Endothelial cell (in vitro differentiated cells): Measurements from ENCODE around the gene MAN2B2. TPM values are rescaled to one million over a fixed set of nuclear protein-coding genes. Genes with fewer than 3 reads are reported as not detected.

Experiments used
- DNase-seq: peaks from one replicate; pipeline ENCODE4 v3.0.0; 2021; ENCODE audit warnings: low spot score
- H3K27ac Mint-ChIP-seq: one replicate; pipeline ENCODE4 v1.8.0; 2021; ENCODE audit warnings: mixed read lengths, inconsistent platforms; ENCODE audit not compliant: unreplicated experiment
- H3K27me3 Mint-ChIP-seq: one replicate; pipeline ENCODE4 v1.8.0; 2021; ENCODE audit warnings: mild to moderate bottlenecking, moderate library complexity, mixed read lengths, inconsistent platforms; ENCODE audit not compliant: unreplicated experiment
- H3K36me3 Mint-ChIP-seq: one replicate; pipeline ENCODE4 v1.8.0; 2021; ENCODE audit warnings: mild to moderate bottlenecking, low read depth, mixed read lengths, inconsistent platforms; ENCODE audit not compliant: unreplicated experiment
- H3K4me1 Mint-ChIP-seq: one replicate; pipeline ENCODE4 v1.8.0; 2021; ENCODE audit warnings: mild to moderate bottlenecking, mixed read lengths, inconsistent platforms; ENCODE audit not compliant: unreplicated experiment
- H3K4me3 Mint-ChIP-seq: one replicate; pipeline ENCODE4 v1.8.0; 2021; ENCODE audit warnings: mild to moderate bottlenecking, mixed read lengths, inconsistent platforms; ENCODE audit not compliant: unreplicated experiment
- H3K9me3 Mint-ChIP-seq: one replicate; pipeline ENCODE4 v1.8.0; 2021; ENCODE audit warnings: mixed read lengths, inconsistent platforms; ENCODE audit not compliant: unreplicated experiment
- CTCF ChIP-seq: fragments of 200-600 bp; sonication (generic); IDR thresholded peaks from one replicate; pipeline ENCODE4 v1.5.0; 2021; ENCODE audit warnings: antibody characterized with exemption; ENCODE audit not compliant: unreplicated experiment
- total RNA-seq: library from RNA; stranded (reverse); fragmentation: NEBNext Ultra II Directional; extraction: Animal tissue kit (Norgen Biotek cat#: 25700); gene quantifications from one replicate; pipeline ENCODE4 v1.2.1, GENCODE V29; 2021; ENCODE audit not compliant: unreplicated experiment

The MAN2B2 gene
- total RNA-seq, 1 donor from 2014 or later = 12.5 TPM

- no peak for DNase-seq
- Mint-ChIP-seq H3K9me3 (no peaks in the 10 kb centered on the region), H3K27ac (no peak overlapping the region), H3K4me3 (no peak overlapping the region), H3K27me3 (no peaks in the 10 kb centered on the region), H3K36me3 (peaks cover 16% of the 10 kb centered on the region), H3K4me1 (no peaks in the 10 kb centered on the region)
- TF ChIP-seq CTCF = no peak
These were observed 5.4 kb downstream of the MAN2B2 start for GRCh38 chr4:6580353-6580752.

DNA sequence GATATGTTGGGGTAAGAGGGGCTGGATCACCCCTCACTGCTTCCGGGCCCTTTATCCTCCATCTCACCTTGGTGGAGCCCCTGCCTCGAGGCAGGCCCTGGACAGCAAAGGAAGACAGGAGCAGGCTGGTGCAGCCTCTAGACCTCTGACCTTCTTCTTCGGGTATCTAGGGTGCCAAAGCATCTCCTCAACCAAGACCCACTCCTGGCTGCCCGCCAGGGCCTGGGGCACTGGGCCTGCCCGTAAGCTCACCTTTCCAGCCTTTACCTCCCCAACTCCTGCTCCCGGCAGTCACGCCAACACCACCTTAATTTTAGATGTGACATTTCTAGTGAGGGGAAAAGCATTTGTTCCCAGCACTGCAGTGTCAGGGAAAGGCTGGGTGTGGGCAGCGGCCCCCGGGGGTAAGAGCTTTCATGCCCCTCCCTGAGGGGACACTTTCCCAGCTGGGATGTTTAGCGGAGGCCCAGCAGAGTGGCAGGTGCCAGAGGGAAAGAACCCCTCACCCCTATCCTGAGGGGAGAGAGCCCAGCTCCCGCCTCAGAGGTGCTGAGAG lies 6.7 kb downstream of the MAN2B2 start:
- no peak overlapping the region for H3K4me3 Mint-ChIP-seq
- TF ChIP-seq CTCF = no peak
- H3K36me3 Mint-ChIP-seq = peaks cover 16% of the 10 kb centered on the region
- no peak for DNase-seq
- H3K27me3 Mint-ChIP-seq = no peaks in the 10 kb centered on the region
- H3K9me3 Mint-ChIP-seq = no peaks in the 10 kb centered on the region
- no peaks in the 10 kb centered on the region for H3K4me1 Mint-ChIP-seq
- H3K27ac Mint-ChIP-seq = no peak overlapping the region

DNA sequence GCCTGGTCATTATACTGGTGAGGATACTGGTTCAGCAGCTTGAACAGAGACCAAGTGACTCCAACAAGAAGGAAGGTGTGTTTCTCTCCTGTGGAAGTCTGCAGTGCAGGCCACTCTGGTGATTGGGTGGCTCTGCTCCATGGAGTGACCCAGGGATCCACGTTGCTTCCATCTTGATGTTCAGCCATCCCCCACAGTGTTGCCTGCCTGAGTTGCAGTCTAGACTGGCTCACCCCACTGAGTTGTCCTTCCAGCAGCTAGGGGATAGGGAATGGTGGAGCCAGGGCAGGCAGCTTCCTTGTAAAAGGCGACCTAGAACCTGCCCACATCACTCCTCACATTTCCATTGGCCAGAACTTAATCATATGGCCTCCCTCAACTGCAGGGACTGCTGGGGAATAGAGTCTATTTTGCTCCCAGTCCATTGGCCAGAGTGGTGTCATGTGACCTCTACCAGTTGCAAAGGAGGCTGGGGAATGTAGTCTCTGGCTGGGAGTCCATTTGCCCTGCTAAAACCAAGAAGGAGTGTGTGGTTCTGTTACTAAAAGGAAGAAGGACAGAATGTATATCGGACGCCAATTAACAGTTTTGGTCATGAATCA lies 8.0 kb downstream of the MAN2B2 start:
- Mint-ChIP-seq H3K4me3 (no peak overlapping the region), H3K36me3 (peaks cover 16% of the 10 kb centered on the region), H3K27ac (no peak overlapping the region), H3K4me1 (no peaks in the 10 kb centered on the region), H3K27me3 (no peaks in the 10 kb centered on the region), H3K9me3 (no peaks in the 10 kb centered on the region)
- no peak for TF ChIP-seq CTCF
- DNase-seq = no peak

DNA sequence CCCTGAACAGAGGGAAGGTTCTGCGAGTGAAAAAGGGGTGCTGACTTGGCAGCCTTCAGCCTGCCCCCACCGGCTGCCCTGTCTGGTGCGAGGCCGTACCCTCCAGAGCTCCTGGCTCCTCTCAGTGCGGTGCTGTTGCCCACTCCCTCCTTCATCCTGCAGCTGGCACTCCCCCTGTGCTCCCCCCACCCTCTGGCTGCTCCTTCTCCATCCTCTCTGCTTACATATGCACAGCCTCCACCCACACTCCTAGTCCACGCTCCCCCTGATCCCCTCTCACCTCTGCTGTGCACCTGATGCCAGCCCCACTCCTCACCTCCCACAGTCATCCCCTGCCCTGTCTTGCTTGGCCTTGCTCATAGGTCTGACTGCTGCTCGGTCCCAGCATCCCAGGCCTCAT lies 9.9 kb downstream of the MAN2B2 start:
- H3K9me3 Mint-ChIP-seq = no peaks in the 10 kb centered on the region
- H3K27me3 Mint-ChIP-seq = no peaks in the 10 kb centered on the region
- no peaks in the 10 kb centered on the region for H3K4me1 Mint-ChIP-seq
- no peak for TF ChIP-seq CTCF
- H3K4me3 Mint-ChIP-seq = no peak overlapping the region
- no peak for DNase-seq
- H3K27ac Mint-ChIP-seq = no peak overlapping the region
- peaks cover 8% of the 10 kb centered on the region for H3K36me3 Mint-ChIP-seq

DNA sequence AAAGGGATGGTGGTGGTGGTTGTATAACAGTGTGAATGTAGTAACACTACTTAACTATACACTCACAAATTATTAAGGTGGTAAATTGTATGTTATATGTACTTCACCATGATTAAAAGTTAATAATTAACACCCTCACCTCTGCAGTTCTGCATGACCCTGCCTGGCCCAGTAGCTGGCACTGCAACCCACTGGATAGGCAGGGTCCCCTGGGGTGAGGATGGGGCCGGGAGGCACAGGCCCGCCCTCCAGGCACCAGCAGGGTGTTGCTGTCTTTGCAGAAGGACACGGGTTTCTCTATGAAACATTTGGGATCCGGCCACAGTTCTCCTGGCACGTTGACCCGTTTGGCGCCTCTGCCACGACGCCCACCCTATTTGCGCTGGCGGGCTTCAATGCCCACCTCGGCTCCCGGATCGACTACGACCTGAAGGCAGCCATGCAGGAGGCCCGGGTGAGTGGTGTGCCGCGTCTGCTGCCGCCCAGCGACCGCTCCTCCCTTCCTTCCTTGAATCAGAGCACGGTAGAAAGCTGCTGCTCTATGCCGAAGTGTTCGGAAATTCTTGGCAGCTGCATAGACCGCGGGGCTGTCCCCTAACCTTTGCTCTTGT lies 11.8 kb downstream of the MAN2B2 start:
- H3K4me3 Mint-ChIP-seq = no peak overlapping the region
- no peaks in the 10 kb centered on the region for H3K4me1 Mint-ChIP-seq
- no peak overlapping the region for H3K27ac Mint-ChIP-seq
- DNase-seq = no peak
- peaks cover 5% of the 10 kb centered on the region for H3K36me3 Mint-ChIP-seq
- TF ChIP-seq CTCF = no peak
- no peaks in the 10 kb centered on the region for H3K9me3 Mint-ChIP-seq
- H3K27me3 Mint-ChIP-seq = no peaks in the 10 kb centered on the region
